ENCODE measurements around the gene STRN3. TPM values are rescaled to one million over a fixed set of nuclear protein-coding genes. Genes with fewer than 3 reads are reported as not detected.
"Not testable (repeated sequence)": the region's sequence is repeated elsewhere in the genome, so short reads cannot be mapped to it uniquely, and the experiment has no call there.

The STRN3 gene, protein sequence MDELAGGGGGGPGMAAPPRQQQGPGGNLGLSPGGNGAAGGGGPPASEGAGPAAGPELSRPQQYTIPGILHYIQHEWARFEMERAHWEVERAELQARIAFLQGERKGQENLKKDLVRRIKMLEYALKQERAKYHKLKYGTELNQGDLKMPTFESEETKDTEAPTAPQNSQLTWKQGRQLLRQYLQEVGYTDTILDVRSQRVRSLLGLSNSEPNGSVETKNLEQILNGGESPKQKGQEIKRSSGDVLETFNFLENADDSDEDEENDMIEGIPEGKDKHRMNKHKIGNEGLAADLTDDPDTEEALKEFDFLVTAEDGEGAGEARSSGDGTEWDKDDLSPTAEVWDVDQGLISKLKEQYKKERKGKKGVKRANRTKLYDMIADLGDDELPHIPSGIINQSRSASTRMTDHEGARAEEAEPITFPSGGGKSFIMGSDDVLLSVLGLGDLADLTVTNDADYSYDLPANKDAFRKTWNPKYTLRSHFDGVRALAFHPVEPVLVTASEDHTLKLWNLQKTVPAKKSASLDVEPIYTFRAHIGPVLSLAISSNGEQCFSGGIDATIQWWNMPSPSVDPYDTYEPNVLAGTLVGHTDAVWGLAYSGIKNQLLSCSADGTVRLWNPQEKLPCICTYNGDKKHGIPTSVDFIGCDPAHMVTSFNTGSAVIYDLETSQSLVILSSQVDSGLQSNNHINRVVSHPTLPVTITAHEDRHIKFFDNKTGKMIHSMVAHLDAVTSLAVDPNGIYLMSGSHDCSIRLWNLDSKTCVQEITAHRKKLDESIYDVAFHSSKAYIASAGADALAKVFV
- total RNA-seq (127 TPM), polyA plus RNA-seq (25.4 TPM)

- no peak for DNase-seq (ENCODE audit: extremely low spot score)
- WGBS: under 1% methylated on average over 31 of the region's 31 CpGs
- H3K36me3 ChIP-seq (ENCODE audit: insufficient read depth): no peaks in the 10 kb centered on the region
- H3K4me1 ChIP-seq (ENCODE audit: insufficient read depth): no peaks in the 10 kb centered on the region
- H3K27ac ChIP-seq (ENCODE audit: low read depth): peak within 1 kb of the TSS; percentile 99
- H3K4me3 ChIP-seq (ENCODE audit: low read depth, low read length): peak within 1 kb of the TSS; percentile 100
These were observed at the start of gene STRN3 for GRCh38 chr14:31026077-31026449. Gene STRN3, minus strand, starts transcription at chr14:31026379. Its CDS starts 194 bp downstream, at chr14:31026185.

DNA sequence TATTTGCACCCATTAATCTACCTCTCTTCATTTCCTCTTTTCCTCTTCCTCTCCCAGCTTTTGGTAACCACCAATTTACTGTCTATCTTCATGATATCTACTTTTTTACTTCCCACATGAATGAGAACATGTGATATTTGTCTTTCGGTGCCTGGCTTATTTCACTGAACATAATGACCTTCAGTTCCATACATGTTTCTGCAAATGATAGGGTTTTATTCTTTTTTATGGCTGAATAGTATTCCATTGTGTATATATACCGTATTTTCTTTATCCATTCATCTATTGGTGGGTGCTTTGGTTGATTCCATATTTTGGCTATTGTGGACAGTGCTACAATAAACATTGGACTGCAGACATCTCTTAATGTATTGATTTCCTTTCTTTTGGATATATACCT, 49.0 kb upstream of the STRN3 start:
- WGBS: 97% methylated on average over 2 of the region's 2 CpGs
- Histone ChIP-seq H3K36me3 (ENCODE audit: insufficient read depth) (no peaks in the 10 kb centered on the region), H3K27ac (ENCODE audit: low read depth) (no peak overlapping the region), H3K4me1 (ENCODE audit: insufficient read depth) (no peaks in the 10 kb centered on the region), H3K4me3 (ENCODE audit: low read depth, low read length) (no peak overlapping the region)
- DNase-seq (ENCODE audit: extremely low spot score): no peak

DNA sequence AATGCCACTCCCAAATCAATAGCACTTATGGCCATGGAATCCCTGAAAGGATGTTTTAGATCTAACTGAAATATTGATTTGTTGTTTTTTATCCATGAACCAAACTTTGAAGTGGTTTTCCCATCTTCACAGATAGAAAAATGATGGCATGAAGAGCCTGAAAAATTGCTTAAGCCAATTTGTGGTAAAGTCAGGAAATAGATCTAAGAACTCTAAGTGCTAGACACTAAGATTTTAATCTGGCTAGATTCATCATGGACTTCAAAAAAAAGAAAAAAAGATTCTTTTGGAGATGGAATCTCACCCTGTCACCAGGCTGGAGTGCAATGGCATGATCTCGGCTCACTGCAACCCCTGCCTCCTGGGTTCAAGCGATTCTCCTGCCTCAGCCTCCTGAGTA, 45.0 kb upstream of the STRN3 start:
- DNase-seq (ENCODE audit: extremely low spot score): no peak
- no peaks in the 10 kb centered on the region for H3K4me1 ChIP-seq (ENCODE audit: insufficient read depth)
- no peak overlapping the region for H3K27ac ChIP-seq (ENCODE audit: low read depth)
- 97% methylated on average over 2 of the region's 2 CpGs for WGBS
- no peak overlapping the region for H3K4me3 ChIP-seq (ENCODE audit: low read depth, low read length)
- no peaks in the 10 kb centered on the region for H3K36me3 ChIP-seq (ENCODE audit: insufficient read depth)

DNA sequence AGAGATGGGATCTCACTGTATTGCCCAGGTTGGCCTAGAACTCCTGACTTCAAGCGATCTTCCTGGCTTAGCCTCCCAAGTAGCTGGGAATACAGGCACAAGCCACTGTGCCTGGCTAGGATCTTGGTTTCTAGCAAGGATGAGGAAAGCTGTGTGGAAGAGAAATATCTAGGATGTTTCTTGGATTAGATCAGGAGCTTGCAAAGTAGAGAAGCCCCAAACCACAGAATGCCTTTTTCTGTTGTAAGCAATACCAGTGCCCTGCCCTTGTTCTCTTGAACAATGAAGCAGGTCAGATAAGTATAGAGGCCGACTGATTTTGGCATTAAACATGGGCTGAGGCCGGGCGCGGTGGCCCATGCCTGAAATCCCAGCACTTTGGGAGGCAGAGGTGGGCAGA, 44.3 kb upstream of the STRN3 start:
- no peak for DNase-seq (ENCODE audit: extremely low spot score)
- H3K27ac ChIP-seq (ENCODE audit: low read depth): no peak overlapping the region
- H3K4me1 ChIP-seq (ENCODE audit: insufficient read depth): no peaks in the 10 kb centered on the region
- no peaks in the 10 kb centered on the region for H3K36me3 ChIP-seq (ENCODE audit: insufficient read depth)
- 96% methylated on average over 5 of the region's 5 CpGs for WGBS
- no peak overlapping the region for H3K4me3 ChIP-seq (ENCODE audit: low read depth, low read length)

DNA sequence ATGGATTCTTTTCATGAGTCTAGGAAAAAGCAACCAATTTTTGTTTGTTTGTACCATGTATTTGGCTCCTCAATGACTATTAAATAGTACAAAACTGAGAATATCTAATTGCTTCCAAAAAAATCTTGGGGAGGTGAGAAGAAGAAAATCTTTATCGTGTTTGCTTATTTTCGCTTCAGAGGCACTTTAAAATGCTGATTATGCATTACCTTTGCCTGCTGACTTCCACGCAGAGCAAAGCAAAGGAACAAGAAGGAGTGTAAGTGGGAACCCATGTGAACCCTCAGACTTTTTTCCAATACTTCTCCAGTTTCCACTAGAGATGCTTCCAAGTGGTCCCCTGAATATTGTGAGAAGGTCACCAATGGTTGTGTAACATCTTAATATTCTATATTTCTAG, 43.2 kb upstream of the STRN3 start:
- DNase-seq (ENCODE audit: extremely low spot score): no peak
- Histone ChIP-seq H3K4me1 (ENCODE audit: insufficient read depth) (no peaks in the 10 kb centered on the region), H3K36me3 (ENCODE audit: insufficient read depth) (no peaks in the 10 kb centered on the region), H3K27ac (ENCODE audit: low read depth) (no peak overlapping the region), H3K4me3 (ENCODE audit: low read depth, low read length) (no peak overlapping the region)
- 93% methylated on average over 3 of the region's 3 CpGs for WGBS

DNA sequence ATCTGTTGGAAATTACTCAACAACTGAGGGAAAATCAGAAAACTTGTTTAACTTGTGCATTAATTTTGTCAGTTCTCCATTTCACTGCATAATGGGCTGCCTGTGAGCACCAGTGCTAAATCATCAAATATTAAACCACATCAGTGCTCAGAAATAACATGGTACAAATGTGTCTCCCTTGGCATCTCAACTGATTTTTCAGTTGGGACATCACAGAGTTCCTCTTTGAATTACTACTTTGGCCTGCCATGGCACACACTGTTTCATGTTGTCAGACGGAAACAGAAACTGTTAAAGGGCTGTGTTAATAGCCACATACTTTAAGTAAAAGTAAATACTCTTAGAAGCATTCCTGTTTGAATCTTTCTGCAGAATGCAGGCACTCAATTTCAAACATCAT, 42.1 kb upstream of the STRN3 start:
- DNase-seq (ENCODE audit: extremely low spot score): no peak
- 87% methylated on average over 1 of the region's 1 CpG for WGBS
- H3K27ac ChIP-seq (ENCODE audit: low read depth): no peak overlapping the region
- H3K4me3 ChIP-seq (ENCODE audit: low read depth, low read length): no peak overlapping the region
- H3K4me1 ChIP-seq (ENCODE audit: insufficient read depth): no peaks in the 10 kb centered on the region
- H3K36me3 ChIP-seq (ENCODE audit: insufficient read depth): no peaks in the 10 kb centered on the region

GRCh38 chr14:31062908-31063307, 36.7 kb upstream of the STRN3 start:
- not testable (repeated sequence) for H3K36me3 ChIP-seq (ENCODE audit: insufficient read depth); DNase-seq (ENCODE audit: extremely low spot score); H3K27ac ChIP-seq (ENCODE audit: low read depth); H3K4me1 ChIP-seq (ENCODE audit: insufficient read depth); H3K4me3 ChIP-seq (ENCODE audit: low read depth, low read length)
- 88% methylated on average over 8 of the region's 8 CpGs for WGBS

DNA sequence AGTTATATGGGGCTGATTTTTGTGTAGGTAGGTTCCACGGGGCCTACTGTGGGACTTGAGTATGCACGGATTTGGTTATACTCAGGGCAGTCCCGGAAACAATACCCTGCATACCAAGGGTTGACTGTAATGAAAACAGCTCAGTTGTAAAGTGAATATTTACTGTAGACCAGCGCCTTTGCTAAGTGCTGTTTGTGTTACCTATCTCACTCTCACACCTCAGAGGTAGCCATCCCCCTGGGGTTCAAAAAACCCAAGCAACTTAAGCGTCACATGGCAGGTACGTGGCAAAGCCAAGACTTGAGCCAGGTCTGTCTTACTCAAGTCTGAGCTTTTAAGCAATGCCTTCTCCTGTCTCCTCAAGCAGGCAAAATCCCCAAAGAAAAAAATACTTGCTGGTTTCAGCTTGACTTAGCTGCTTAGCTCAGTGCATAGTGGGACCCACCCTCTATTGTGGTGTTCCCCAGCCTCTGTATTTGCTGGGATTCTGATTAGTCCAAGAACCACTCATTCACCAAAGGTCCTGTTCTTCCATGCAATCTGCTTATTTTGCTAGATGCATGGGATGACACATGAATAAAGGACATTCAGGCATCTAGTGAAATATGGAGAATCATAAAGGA, 34.2 kb upstream of the STRN3 start:
- peaks cover 1% of the 10 kb centered on the region for H3K4me1 ChIP-seq (ENCODE audit: insufficient read depth)
- H3K4me3 ChIP-seq (ENCODE audit: low read depth, low read length): no peak overlapping the region
- no peak overlapping the region for H3K27ac ChIP-seq (ENCODE audit: low read depth)
- no peak for DNase-seq (ENCODE audit: extremely low spot score)
- WGBS: 83% methylated on average over 6 of the region's 6 CpGs
- H3K36me3 ChIP-seq (ENCODE audit: insufficient read depth): no peaks in the 10 kb centered on the region

- Histone ChIP-seq H3K4me3 (ENCODE audit: low read depth, low read length) (no peak overlapping the region), H3K36me3 (ENCODE audit: insufficient read depth) (no peaks in the 10 kb centered on the region), H3K4me1 (ENCODE audit: insufficient read depth) (peaks cover 1% of the 10 kb centered on the region), H3K27ac (ENCODE audit: low read depth) (no peak overlapping the region)
- DNase-seq (ENCODE audit: extremely low spot score): no peak
- WGBS: 53% methylated on average over 1 of the region's 1 CpG
These were observed 33.2 kb upstream of the STRN3 start for GRCh38 chr14:31059152-31059924.

GRCh38 chr14:31057701-31058364, 31.7 kb upstream of the STRN3 start:
- peaks cover 1% of the 10 kb centered on the region for H3K4me1 ChIP-seq (ENCODE audit: insufficient read depth)
- DNase-seq (ENCODE audit: extremely low spot score): no peak
- 96% methylated on average over 12 of the region's 12 CpGs for WGBS
- no peak overlapping the region for H3K4me3 ChIP-seq (ENCODE audit: low read depth, low read length)
- H3K36me3 ChIP-seq (ENCODE audit: insufficient read depth): no peaks in the 10 kb centered on the region
- H3K27ac ChIP-seq (ENCODE audit: low read depth): no peak overlapping the region

DNA sequence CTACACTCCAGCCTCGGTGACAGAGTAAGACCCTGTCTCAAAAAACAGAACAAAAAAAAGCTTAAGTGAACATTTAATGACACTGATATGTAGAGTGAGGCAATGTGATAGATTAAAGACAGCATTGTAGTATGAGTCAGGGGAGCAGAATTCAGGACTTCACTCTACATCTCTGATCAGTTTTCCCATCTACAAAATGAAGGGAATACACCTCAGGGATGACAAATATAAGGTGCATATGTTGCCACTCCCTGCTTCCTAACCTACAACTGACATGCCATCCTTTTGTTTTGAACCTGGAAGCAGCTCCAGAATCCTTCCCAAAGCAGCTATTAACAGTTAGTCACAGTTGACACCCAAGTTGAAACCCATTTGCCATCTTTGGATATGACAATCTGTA, 30.9 kb upstream of the STRN3 start:
- no peak for DNase-seq (ENCODE audit: extremely low spot score)
- Histone ChIP-seq H3K4me1 (ENCODE audit: insufficient read depth) (peaks cover 1% of the 10 kb centered on the region), H3K4me3 (ENCODE audit: low read depth, low read length) (no peak overlapping the region), H3K27ac (ENCODE audit: low read depth) (no peak overlapping the region), H3K36me3 (ENCODE audit: insufficient read depth) (no peaks in the 10 kb centered on the region)
- 87% methylated on average over 1 of the region's 1 CpG for WGBS

DNA sequence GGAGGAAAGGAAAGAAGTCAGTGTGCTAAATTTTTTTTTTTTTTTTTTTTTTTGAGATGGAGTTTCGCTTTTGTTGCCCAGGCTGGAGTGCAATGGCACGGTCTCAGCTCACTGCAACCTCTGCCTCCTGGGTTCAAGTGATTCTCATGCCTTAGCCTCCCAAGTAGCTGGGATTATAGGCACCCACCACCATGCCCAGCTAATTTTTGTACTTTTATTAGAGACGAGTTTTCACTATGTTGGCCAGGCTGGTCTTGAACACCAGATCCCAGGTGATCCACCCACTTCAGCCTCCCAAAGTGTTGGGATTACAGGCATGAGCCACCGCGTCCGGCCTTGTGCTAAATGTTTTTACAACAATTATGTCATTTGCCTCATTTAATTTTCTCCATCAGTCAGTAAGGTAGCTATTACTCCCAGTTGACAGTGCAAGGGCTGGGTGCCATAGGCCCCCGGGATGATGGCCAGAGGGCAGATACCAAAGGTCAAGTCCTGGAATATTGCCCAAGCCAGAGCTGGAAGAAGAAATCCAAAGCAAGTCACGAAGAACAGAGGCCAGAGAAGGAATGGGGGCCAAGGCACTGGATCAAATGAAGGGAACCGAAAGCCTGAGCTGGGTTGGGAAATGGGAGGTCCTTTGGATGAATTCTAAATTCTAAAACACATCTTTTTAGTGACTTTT, 26.9 kb upstream of the STRN3 start:
- H3K27ac ChIP-seq (ENCODE audit: low read depth); H3K36me3 ChIP-seq (ENCODE audit: insufficient read depth); H3K4me1 ChIP-seq (ENCODE audit: insufficient read depth); H3K4me3 ChIP-seq (ENCODE audit: low read depth, low read length); DNase-seq (ENCODE audit: extremely low spot score): not testable (repeated sequence)
- WGBS: 53% methylated on average over 9 of the region's 9 CpGs

All from urinary bladder (tissue), 4 donors.